GM21737 (cell line): Measurements from ENCODE around the gene SLC52A1.
"Not testable (repeated sequence)": the region's sequence is repeated elsewhere in the genome, so short reads cannot be mapped to it uniquely, and the experiment has no call there.

Experiments used
- ATAC-seq: cut with Tn5 transposase; IDR thresholded peaks from one replicate; pipeline ENCODE4 v1.9.1; 2021; ENCODE audit warnings: mild to moderate bottlenecking, moderate library complexity; ENCODE audit not compliant: unreplicated experiment

SLC52A1 gene

GRCh38 chr17:5035315-5035714 is at the start of gene SLC52A1:
TSS of gene SLC52A1 (minus strand) at chr17:5035426. CDS start at chr17:5034606, 820 bp downstream.
- ATAC-seq: no peak

- ATAC-seq: no peak
Observed at GRCh38 chr17:5080591-5080990, 45.4 kb upstream of the SLC52A1 start.

GRCh38 chr17:5078106-5079028 is 43.1 kb upstream of the SLC52A1 start, which contains the start of gene ZFP3:
TSS of gene ZFP3 (plus strand) at chr17:5078467. CDS start at chr17:5091505, 13,038 bp downstream.
- peak; percentile 78 for ATAC-seq

- no peak for ATAC-seq
Observed at GRCh38 chr17:5077781-5078105, 42.5 kb upstream of the SLC52A1 start.

GRCh38 chr17:5077275-5077674 is 42.0 kb upstream of the SLC52A1 start:
- ATAC-seq: not testable (repeated sequence)

- not testable (repeated sequence) for ATAC-seq
Observed at GRCh38 chr17:5075472-5075871, 40.2 kb upstream of the SLC52A1 start.

- no peak for ATAC-seq
Observed at GRCh38 chr17:5069724-5070123, 34.5 kb upstream of the SLC52A1 start.

- ATAC-seq: no peak
Observed at GRCh38 chr17:5068236-5068635, 33.0 kb upstream of the SLC52A1 start.

GRCh38 chr17:5065227-5065744 is 30.1 kb upstream of the SLC52A1 start:
- no peak for ATAC-seq

GRCh38 chr17:5055543-5055942 is 20.3 kb upstream of the SLC52A1 start:
- ATAC-seq: no peak

GRCh38 chr17:5050278-5050677 is 15.1 kb upstream of the SLC52A1 start:
- no peak for ATAC-seq

GRCh38 chr17:5049314-5049841 is 14.2 kb upstream of the SLC52A1 start:
- ATAC-seq: no peak

GRCh38 chr17:5047446-5047845 is 12.2 kb upstream of the SLC52A1 start:
- no peak for ATAC-seq

- ATAC-seq: no peak
Observed at GRCh38 chr17:5045496-5045895, 10.3 kb upstream of the SLC52A1 start.

GRCh38 chr17:5044630-5045029 is 9.4 kb upstream of the SLC52A1 start:
- ATAC-seq: no peak

GRCh38 chr17:5043524-5043923 is 8.3 kb upstream of the SLC52A1 start:
- ATAC-seq: no peak

- ATAC-seq: no peak
Observed at GRCh38 chr17:5042157-5043022, 7.2 kb upstream of the SLC52A1 start.

- no peak for ATAC-seq
Observed at GRCh38 chr17:5034651-5035050, 575 bp downstream of the SLC52A1 start.

GRCh38 chr17:5034063-5034462 is 1.2 kb downstream of the SLC52A1 start:
- ATAC-seq: no peak

GRCh38 chr17:5033352-5034015 is 1.7 kb downstream of the SLC52A1 start:
- ATAC-seq: no peak

- no peak for ATAC-seq
Observed at GRCh38 chr17:5032865-5033264, 2.4 kb downstream of the SLC52A1 start.
